HL-60/S4 treated with phorbol 12-myristate 13-acetate at 8.2 ng/mL for 4 days and 3 days (cell line): ENCODE measurements around the gene POMGNT2.

Experiments used
- in situ Hi-C: fragments of 300-500 bp; cut with MboI; formaldehyde crosslinking; loops from 2 replicates; pipeline ENCODE4 v1.15.0; 2022; ENCODE audit warnings: low sequenced_read_pairs

Gene POMGNT2

GRCh38 chr3:43104039-43104438, 1.8 kb downstream of the POMGNT2 start:
- in situ Hi-C loops: no loop called here

DNA sequence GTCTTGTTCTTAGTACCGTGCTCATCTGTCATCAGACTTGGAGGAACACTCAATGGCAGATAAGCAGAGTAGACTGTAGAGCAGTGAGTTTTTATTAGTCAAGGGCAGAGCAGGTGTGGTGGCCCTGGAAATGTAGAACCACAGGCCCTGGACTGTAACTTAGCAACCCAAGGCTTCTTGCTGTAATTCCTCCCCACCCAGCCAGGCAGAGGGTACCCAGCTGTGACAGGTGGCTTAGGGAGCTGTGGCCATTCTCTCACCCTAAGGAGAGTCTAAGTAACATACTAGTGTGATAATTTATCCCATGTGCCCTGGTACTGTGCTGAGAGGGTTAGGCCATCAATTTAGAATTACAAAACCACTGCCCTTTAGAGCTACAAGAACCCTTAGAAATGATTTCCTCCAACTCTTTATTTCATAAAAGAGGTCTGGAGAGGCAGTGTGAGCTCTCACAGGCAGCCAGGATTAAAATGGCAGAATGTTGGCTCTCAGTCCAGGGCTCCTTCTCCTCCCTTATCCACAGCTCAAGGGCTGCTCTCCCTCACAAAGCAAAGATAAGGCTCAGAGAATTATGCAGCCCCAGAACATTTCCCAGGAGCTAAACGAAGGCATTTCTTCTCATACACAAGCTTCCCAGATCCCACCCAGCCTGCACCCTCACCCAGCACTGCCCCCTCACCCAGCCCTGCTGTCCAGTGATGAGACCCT, 3.0 kb downstream of the POMGNT2 start:
- in situ Hi-C loops: no loop called here

GRCh38 chr3:43098761-43099160, 7.1 kb downstream of the POMGNT2 start:
- in situ Hi-C loops: no loop called here

DNA sequence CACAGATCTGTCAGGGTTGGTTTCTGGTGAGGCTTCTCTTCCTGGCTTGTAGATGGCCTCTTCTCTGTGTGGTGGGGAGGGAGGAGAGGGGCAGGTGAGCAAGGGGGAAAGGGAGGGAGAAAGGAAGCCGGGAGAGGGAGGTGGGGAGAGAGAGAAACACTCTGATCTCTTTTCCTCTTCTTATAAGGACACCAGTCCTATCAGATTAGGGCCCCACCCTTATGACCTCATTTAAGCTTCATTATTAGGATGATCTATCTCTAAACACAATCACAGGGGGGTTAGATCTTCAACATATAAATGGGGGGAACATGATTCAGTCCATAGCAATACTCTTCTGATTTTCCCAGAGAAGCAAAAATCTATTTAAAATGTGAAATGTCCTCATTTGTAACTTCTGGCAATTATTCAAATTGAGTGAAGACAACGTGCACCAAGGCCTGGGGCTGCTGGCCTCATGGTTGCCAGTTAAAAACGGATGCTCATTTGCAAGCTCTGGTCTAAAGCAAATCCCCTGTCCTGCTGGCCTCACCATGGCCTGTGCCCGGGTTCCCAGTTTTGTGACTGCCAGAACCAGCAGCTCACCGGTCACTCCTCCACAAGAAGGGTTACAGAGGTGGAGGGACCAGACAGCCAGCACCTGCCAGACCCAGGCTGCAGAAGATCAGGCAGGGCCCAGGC, 8.3 kb downstream of the POMGNT2 start:
- in situ Hi-C loops: no loop called here

GRCh38 chr3:43096761-43097160, 9.1 kb downstream of the POMGNT2 start:
- in situ Hi-C loops: no loop called here

- in situ Hi-C loops: no loop called here
These were observed 10.5 kb downstream of the POMGNT2 start for GRCh38 chr3:43095370-43095769.

GRCh38 chr3:43094851-43095250, 11.0 kb downstream of the POMGNT2 start:
- in situ Hi-C loops: no loop called here

GRCh38 chr3:43094381-43094780, 11.5 kb downstream of the POMGNT2 start:
- in situ Hi-C loops: no loop called here

DNA sequence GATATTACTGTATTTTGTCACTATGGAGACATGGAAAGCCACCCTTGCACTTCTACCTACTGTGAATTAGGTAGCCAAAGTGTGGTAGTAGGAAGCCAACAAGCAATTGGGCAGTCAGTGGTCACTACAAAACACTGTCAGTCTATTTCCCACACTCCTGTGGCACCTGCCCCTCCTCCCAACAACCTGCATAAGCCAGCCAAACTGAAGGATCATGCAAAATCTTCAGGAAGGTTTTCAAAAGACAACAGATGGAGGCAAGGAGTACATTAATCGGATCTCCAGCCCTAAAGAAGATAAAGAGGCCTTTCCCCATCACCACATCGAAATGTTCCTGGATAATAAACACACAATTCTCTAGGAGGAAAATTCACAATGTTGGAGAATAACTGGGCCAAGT, 11.9 kb downstream of the POMGNT2 start:
- in situ Hi-C loops: no loop called here

DNA sequence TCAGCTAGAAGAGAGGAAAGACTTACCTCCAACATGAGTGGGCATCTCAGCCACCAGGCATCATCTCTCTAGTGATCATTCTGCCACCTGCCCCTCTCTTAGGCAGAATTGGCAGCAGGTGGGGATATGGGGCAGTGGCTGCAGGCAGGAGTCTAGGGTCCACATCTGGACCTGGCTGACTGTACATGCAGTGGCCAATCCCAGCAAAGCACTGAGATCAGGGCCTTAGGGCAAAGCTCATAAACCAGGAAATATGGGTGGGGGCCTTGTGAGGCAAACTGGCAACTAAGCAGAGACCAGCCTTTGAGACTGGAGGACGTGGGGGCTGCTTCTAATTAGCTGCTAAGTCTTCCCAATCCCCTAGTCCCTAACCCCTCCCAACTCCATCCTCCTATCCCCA, 12.9 kb downstream of the POMGNT2 start:
- in situ Hi-C loops: no loop called here

DNA sequence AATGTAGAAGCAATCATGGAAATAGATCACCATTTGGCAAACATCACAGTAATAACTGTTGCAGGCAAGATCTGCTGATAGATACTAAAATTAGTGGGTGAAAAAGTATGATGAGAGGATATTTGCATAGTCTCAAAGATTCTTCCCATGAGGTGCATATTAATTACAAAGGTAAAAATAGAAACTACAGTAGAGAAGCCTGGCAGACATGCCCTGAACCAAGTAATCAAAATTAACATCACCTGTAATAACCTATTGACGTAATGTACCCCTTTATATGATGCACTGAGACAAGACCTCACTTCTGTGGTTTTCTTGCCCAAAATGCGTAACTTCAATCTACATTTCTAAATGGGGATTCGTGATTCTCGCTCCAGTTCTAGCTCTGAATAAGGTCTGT, 14.4 kb downstream of the POMGNT2 start:
- in situ Hi-C loops: no loop called here

- in situ Hi-C loops: no loop called here
These were observed 15.6 kb downstream of the POMGNT2 start for GRCh38 chr3:43090238-43090637.

DNA sequence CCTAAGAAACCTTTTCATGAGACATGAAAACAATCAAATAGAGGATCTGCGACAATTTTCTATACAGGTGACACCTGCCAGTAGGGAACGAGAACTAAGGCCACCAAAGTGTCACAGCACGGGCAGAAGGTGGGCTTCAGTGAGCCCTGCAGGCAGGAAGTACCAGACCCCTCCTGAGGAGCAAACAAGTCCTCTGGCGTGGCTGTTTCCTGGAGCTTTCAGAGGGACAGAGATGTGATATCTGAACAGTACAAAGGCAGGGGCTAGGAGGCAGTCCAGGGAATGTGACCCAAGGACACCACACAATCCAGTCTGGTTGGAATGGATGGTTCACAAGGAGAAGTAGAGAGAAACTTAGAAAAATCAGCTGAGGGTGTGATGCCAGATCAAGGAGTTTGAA, 16.8 kb downstream of the POMGNT2 start:
- in situ Hi-C loops: no loop called here

- in situ Hi-C loops: no loop called here
These were observed 18.6 kb downstream of the POMGNT2 start for GRCh38 chr3:43087249-43087776.

DNA sequence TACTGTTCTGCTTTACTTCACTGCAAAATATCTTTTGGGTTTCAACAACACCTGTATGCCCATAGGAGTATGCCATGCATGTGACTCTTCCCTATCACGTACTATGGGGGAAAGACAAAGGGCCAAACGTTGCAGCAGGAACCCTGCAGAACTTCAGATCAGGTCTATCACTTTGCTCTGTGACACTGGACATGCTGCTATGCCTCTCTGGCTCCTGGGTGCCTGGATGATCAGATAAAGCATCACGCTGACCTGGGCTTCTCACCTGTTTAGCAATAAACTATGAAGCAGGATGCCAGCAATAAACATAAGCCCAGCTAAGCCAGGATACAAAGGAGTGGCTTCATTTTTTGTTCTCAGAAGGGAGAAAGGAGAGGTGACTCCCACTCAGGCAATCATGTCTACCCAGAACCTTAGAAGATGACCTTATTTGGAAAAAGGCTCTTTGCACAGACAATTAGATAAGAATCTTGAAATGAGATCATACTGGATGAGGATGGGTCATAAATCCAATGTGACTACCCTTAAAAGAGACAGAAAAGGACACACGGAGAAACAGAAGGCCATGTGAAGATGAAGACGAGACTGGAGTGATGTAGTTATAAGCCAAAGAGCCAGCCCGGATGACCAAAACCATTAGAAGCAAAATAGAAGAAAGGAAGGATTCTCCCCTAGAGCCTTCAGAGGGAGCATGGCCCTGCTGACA, 19.3 kb downstream of the POMGNT2 start:
- in situ Hi-C loops: no loop called here

DNA sequence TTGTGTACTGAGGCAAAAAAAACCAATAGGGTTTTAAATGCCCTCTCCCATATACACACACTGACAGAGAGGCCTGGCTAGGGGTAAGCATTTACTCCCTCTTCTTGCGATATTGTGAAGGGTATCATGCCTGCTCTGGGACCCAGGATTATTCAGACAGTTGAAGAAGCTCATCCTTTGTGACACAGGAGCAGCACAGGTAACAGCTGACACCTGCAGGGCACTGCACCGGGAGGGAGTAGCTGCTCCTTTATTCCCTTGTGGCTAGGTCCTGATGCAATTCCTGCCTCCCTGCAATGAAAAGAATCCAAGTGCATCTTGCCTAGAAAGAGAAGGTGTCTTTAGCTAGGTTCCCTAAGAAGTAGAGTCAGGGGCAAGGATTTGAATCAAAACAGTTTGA, 23.4 kb downstream of the POMGNT2 start:
- in situ Hi-C loops: no loop called here

GRCh38 chr3:43081796-43082195, 24.1 kb downstream of the POMGNT2 start:
- in situ Hi-C loops: no loop called here

DNA sequence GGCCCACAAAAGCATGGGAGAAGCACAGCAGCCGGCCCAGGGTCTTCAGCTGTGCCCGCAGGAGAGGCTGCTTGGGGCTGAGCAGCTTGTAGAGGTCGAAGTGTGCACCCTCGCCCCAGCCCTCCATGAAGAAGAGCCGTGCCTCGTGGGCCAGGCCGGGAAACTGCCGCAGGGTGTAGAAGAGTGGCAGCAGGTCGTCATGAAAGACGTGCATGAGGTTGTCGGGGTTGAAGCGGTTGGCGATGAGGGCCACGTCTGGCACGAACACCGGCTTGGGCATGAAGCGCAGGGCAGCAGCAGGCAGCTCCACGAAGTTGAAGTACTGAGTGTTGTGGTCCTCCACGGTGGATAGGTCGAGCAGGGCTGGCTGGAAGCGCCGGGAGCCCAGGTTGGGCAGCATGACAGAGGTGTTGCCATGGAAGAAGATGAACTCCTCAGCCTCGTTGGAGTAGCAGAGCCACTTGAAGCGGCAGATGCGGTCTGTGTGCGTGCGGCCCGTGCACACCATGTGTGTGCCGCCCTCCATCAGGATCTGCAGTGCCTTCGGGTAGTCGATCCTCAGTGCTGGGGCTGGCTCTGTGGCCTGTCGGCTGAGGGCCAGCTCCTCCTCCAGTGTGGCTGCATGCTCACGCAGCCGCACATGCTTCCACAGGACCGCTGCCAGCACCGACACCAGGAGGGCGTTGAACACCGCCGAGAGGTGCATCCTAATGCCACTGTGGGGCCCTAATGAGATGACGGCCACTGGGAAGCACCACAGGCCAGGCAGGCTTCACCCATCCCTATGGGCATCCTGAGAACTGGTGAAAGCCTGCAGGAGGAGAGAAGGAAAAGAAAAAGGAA, 24.9 kb downstream of the POMGNT2 start:
- in situ Hi-C loops: no loop called here

GRCh38 chr3:43079536-43080332, 26.1 kb downstream of the POMGNT2 start:
- in situ Hi-C loops: no loop called here

DNA sequence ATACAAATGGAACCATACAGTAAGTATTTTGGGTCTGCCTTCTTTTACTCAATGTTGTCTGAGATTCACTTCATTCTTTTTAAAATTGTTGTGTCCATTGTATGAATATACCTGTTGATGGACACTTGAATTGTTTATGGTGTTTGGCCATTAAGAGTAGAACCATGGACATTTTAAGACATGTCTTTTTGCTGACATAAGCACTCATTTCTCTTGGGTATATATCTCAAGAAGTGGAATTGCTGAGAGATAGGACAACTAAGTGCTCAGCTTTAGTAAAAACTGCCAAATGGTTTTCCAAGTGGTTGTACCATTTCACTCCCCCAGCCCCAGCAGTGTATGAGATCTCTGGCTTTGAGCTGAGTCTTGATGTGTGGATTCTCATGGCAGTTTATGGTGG, 28.2 kb downstream of the POMGNT2 start:
- in situ Hi-C loops: no loop called here
